IMR-90 (cell line): ENCODE results near the gene PIPOX.

Source experiments
- CHD1 ChIP-seq: IDR thresholded peaks from 2 replicates; pipeline ENCODE4 v1.6.1; 2012; ENCODE audit warnings: low read depth, low read length, improper control_type of control experiment
- CTCF ChIP-seq: conservative IDR thresholded peaks from 2 replicates; pipeline ENCODE4 v1.5.1; 2012; ENCODE audit warnings: mild to moderate bottlenecking, low read depth, low read length, improper control_type of control experiment
- MAFK ChIP-seq: IDR thresholded peaks from 2 replicates; pipeline ENCODE4 v1.6.1; 2012; ENCODE audit warnings: low read depth, low read length, improper control_type of control experiment
- POLR2A ChIP-seq: IDR thresholded peaks from 2 replicates; pipeline ENCODE4 v1.6.1; 2012; ENCODE audit warnings: mild to moderate bottlenecking, low read depth, low read length
- RAD21 ChIP-seq: IDR thresholded peaks from 2 replicates; pipeline ENCODE4 v1.6.1; 2012; ENCODE audit warnings: low read length, improper control_type of control experiment
- RFX5 ChIP-seq: IDR thresholded peaks from 2 replicates; pipeline ENCODE4 v1.8.0; 2012; ENCODE audit warnings: low read depth, mild to moderate bottlenecking, low read length, moderate library complexity
- SMC3 ChIP-seq: fragments of 150-350 bp; IDR thresholded peaks from 2 replicates; pipeline ENCODE4 v1.6.1; 2016; ENCODE audit warnings: low read depth, mild to moderate bottlenecking, antibody characterized with exemption, low read length, moderate library complexity
- USF2 ChIP-seq: fragments of 150-350 bp; IDR thresholded peaks from 2 replicates; pipeline ENCODE4 v1.6.1; 2017; ENCODE audit warnings: mild to moderate bottlenecking, antibody characterized with exemption, low read length, low read depth

GRCh38 chr17:29066606-29067005 is 23.7 kb downstream of the PIPOX start:
- TF ChIP-seq CTCF (no peak), POLR2A (no peak), RFX5 (no peak), USF2 (no peak), MAFK (no peak), RAD21 (no peak), CHD1 (no peak), SMC3 (no peak)
